ENCODE results near the gene DIAPH2. TPM values are rescaled to one million over a fixed set of nuclear protein-coding genes. Genes with fewer than 3 reads are reported as not detected.

DIAPH2 gene
- total RNA-seq, 6 experiments from 2014 or later, result 10.1 to 13.5 (median 11.6) TPM

DNA sequence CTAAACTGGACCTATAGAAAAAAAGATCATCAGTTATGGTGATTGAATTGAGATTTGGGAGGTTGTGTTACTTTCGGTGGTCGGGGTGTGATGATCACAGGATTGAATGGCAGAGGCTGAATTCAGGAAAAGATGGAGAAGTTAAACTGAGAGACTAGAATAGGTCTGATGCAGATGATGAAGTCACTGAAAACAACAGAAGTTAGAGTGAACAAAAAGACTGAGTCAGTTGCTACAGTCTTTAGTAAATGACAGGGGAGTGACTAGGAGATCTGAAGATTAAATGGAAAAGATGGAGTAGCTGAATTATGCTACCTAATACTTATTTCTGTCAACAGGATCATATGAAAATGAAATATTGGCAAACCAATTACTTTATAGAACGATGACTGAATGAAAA lies 362.2 kb downstream of the DIAPH2 start:
- Mint-ChIP-seq H3K36me3 (ENCODE audit: low read depth) (no peaks in the 10 kb centered on the region), H3K27ac (no peak overlapping the region), H3K9me3 (no peaks in the 10 kb centered on the region), H3K27me3 (ENCODE audit: insufficient read depth) (no peaks in the 10 kb centered on the region; the same call in 1 of the 2 replicates), H3K4me1 (ENCODE audit: low read depth) (peaks cover 7% of the 10 kb centered on the region), H3K4me3 (no peak overlapping the region)
- TF ChIP-seq, protein P1, sequence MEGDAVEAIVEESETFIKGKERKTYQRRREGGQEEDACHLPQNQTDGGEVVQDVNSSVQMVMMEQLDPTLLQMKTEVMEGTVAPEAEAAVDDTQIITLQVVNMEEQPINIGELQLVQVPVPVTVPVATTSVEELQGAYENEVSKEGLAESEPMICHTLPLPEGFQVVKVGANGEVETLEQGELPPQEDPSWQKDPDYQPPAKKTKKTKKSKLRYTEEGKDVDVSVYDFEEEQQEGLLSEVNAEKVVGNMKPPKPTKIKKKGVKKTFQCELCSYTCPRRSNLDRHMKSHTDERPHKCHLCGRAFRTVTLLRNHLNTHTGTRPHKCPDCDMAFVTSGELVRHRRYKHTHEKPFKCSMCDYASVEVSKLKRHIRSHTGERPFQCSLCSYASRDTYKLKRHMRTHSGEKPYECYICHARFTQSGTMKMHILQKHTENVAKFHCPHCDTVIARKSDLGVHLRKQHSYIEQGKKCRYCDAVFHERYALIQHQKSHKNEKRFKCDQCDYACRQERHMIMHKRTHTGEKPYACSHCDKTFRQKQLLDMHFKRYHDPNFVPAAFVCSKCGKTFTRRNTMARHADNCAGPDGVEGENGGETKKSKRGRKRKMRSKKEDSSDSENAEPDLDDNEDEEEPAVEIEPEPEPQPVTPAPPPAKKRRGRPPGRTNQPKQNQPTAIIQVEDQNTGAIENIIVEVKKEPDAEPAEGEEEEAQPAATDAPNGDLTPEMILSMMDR (IDR thresholded peaks at IDR 0.05), result no peak
- DNase-seq, result no peak

DNA sequence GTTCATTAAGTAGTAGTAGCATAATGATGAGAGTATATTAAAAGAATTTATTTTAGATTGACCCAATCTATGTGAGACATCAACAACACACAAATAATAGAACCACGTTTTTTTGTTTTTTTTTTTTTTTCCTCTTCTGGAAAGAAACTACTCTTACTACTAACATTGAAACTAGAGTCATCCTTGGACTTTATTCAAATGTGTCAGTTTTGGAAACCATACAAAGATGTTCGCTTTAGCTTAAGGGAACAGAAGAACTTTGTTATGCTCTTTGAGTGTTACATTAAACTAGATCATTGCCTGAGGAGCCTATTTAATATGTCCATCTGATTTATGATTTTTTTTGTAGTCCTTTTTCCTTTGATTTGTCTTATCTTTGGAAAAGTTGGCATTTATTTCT lies 365.8 kb downstream of the DIAPH2 start:
- H3K36me3 Mint-ChIP-seq (ENCODE audit: low read depth), result no peaks in the 10 kb centered on the region
- no peak overlapping the region for H3K4me3 Mint-ChIP-seq
- H3K9me3 Mint-ChIP-seq, result no peaks in the 10 kb centered on the region
- TF ChIP-seq, protein P1 (IDR thresholded peaks at IDR 0.05), result no peak
- no peak for DNase-seq
- peaks cover 2% of the 10 kb centered on the region; the same call in 1 of the 2 replicates for H3K27me3 Mint-ChIP-seq (ENCODE audit: insufficient read depth)
- H3K4me1 Mint-ChIP-seq (ENCODE audit: low read depth), result peaks cover 7% of the 10 kb centered on the region
- H3K27ac Mint-ChIP-seq, result no peak overlapping the region

DNA sequence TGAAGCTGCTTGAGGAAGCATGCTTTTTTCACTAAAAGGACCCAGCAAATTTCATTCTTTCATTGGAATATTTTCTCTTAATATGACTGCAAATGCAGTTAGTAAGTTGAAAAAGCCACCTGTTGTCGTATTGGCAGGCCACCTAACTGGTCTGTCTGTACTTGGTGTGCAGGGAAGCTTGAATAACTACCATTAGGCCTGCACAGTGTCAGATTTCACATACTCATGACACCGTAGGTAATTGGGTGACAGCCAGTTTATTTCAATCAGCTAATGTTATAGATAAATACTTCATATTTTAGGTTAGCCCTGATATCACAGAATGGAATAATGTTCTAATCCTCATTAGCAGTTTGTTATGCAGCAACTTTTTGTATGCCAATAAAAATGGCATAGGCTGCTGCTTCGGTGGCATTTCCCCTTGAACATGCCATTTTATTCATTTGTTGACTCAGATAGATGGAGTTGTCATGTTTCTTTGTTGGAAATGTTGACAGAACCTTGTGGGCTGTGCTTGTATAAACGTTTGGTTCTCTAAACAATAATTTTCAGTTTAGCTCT lies 372.8 kb downstream of the DIAPH2 start:
- H3K36me3 Mint-ChIP-seq (ENCODE audit: low read depth), result no peaks in the 10 kb centered on the region
- no peak overlapping the region for H3K4me3 Mint-ChIP-seq
- TF ChIP-seq, protein P1 (IDR thresholded peaks at IDR 0.05), result no peak
- no peak overlapping the region for H3K27ac Mint-ChIP-seq
- no peaks in the 10 kb centered on the region for H3K9me3 Mint-ChIP-seq
- H3K27me3 Mint-ChIP-seq (ENCODE audit: insufficient read depth), result 0 out of 2 replicates have a peak, but pooled peaks cover 2% of the 10 kb centered on the region
- no peak for DNase-seq
- H3K4me1 Mint-ChIP-seq (ENCODE audit: low read depth), result no peaks in the 10 kb centered on the region

DNA sequence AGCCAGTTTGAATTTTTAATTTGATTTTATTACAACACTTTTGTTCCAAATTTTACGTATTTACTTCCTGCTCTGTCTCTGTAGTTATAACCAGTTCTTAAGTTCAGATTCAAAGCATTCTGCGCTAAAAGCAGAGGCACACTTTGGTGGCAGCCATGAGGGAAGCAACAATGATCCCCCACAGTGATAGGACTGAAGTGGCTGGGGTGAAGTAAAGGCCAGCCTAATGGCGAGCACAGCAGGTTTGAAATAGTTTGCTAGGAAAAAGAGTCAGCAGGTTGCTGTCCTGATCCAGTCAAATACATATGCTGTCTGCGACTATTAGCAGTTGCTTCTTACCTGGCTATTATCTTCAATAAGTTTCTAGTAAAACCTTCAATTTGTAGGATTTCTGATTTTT lies 375.4 kb downstream of the DIAPH2 start:
- H3K27me3 Mint-ChIP-seq (ENCODE audit: insufficient read depth), result 0 out of 2 replicates have a peak, but pooled peaks cover 2% of the 10 kb centered on the region
- H3K27ac Mint-ChIP-seq, result no peak overlapping the region
- DNase-seq, result no peak
- H3K4me1 Mint-ChIP-seq (ENCODE audit: low read depth), result no peaks in the 10 kb centered on the region
- H3K9me3 Mint-ChIP-seq, result no peaks in the 10 kb centered on the region
- TF ChIP-seq, protein P1 (IDR thresholded peaks at IDR 0.05), result no peak
- H3K36me3 Mint-ChIP-seq (ENCODE audit: low read depth), result no peaks in the 10 kb centered on the region
- no peak overlapping the region for H3K4me3 Mint-ChIP-seq

DNA sequence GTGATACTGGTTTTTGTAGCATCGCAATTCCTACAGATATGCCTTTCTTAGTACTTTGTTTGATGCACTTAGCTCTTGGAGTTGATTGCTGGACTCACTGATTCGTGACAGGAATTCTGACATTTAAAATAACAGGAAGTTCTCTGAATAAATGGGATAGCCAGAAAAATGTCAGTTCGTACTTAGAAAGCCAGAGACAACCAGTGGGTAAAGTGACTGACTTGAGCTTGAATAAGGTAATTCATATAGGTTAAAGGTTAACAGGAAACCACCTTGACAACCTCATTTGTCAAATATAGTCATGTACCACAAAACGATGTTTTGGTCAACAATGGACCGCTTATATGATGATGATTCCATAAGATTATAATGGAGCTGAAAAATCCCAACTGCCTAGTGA lies 380.4 kb downstream of the DIAPH2 start:
- H3K4me3 Mint-ChIP-seq, result no peak overlapping the region
- no peaks in the 10 kb centered on the region for H3K4me1 Mint-ChIP-seq (ENCODE audit: low read depth)
- TF ChIP-seq, protein P1 (IDR thresholded peaks at IDR 0.05), result no peak
- no peaks in the 10 kb centered on the region for H3K27me3 Mint-ChIP-seq (ENCODE audit: insufficient read depth)
- no peaks in the 10 kb centered on the region for H3K36me3 Mint-ChIP-seq (ENCODE audit: low read depth)
- no peak for DNase-seq
- H3K27ac Mint-ChIP-seq, result no peak overlapping the region
- no peaks in the 10 kb centered on the region for H3K9me3 Mint-ChIP-seq
